Testis (tissue), 2 donors: ENCODE data around the gene TMPRSS11D.

Experiments used
- POLR2A ChIP-seq: fragments of 450-650 bp; IDR thresholded peaks from one replicate; pipeline ENCODE4 v1.6.1; 2017; ENCODE audit warnings: antibody characterized with exemption, mild to moderate bottlenecking, moderate library complexity
- TF ChIP-seq, protein P1 (sequence below), 3 experiments: fragments of 450-650 bp in 2 of 3; fragments of 200-600 bp in 1 of 3; sonication (generic) in 1 of 3; IDR thresholded peaks; one replicate each; pipeline ENCODE4 v1.5.1; 2016 to 2019; ENCODE audit warnings: antibody characterized with exemption in 3 of 3, mild to moderate bottlenecking in 2 of 3, moderate library complexity in 1 of 3

DNA sequence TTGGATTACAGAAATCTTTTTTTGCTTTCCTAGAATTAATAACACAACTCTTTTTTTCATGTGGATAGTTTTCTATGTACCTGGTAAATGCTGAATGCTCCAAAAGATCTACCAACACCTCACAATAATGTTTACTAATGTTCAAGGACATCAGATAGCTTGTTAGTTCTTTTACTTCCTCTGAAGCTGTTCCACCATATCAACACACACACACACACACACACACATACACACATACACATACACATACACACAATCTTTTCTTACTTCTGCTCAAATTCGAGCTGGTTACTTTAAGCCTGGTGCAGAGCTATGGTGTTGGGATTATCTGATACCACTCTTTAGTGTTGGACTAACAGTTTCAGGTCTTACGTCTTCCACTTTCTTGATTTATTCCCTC, 28.3 kb upstream of the TMPRSS11D start:
- TF ChIP-seq, protein P1, sequence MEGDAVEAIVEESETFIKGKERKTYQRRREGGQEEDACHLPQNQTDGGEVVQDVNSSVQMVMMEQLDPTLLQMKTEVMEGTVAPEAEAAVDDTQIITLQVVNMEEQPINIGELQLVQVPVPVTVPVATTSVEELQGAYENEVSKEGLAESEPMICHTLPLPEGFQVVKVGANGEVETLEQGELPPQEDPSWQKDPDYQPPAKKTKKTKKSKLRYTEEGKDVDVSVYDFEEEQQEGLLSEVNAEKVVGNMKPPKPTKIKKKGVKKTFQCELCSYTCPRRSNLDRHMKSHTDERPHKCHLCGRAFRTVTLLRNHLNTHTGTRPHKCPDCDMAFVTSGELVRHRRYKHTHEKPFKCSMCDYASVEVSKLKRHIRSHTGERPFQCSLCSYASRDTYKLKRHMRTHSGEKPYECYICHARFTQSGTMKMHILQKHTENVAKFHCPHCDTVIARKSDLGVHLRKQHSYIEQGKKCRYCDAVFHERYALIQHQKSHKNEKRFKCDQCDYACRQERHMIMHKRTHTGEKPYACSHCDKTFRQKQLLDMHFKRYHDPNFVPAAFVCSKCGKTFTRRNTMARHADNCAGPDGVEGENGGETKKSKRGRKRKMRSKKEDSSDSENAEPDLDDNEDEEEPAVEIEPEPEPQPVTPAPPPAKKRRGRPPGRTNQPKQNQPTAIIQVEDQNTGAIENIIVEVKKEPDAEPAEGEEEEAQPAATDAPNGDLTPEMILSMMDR (IDR thresholded peaks at IDR 0.05) = no peak
- no peak for TF ChIP-seq POLR2A
